GM21367 (cell line): ENCODE data around the gene GPR152.
"Not testable (repeated sequence)": the region's sequence is repeated elsewhere in the genome, so short reads cannot be mapped to it uniquely, and the experiment has no call there.

ENCODE experiments used
- ATAC-seq: cut with Tn5 transposase; IDR thresholded peaks from one replicate; pipeline ENCODE4 v1.9.1; 2021; ENCODE audit not compliant: unreplicated experiment

Gene GPR152

GRCh38 chr11:67429038-67429668 is 23.4 kb downstream of the GPR152 start:
- ATAC-seq = no peak

GRCh38 chr11:67428052-67429001 is 24.2 kb downstream of the GPR152 start, which contains the start of gene RPS6KB2:
TSS of gene RPS6KB2 (plus strand) at chr11:67428494. CDS start at chr11:67428546, 52 bp downstream.
- peak; percentile 74 for ATAC-seq

GRCh38 chr11:67427364-67427859 is 25.1 kb downstream of the GPR152 start:
- not testable (repeated sequence) for ATAC-seq

- no peak for ATAC-seq
These were observed 28.5 kb downstream of the GPR152 start for GRCh38 chr11:67423891-67424613.

- no peak for ATAC-seq
These were observed 29.1 kb downstream of the GPR152 start for GRCh38 chr11:67423466-67423865.

- no peak for ATAC-seq
These were observed 29.6 kb downstream of the GPR152 start for GRCh38 chr11:67422891-67423290.

GRCh38 chr11:67421430-67422031 is 31.0 kb downstream of the GPR152 start:
- ATAC-seq = no peak

GRCh38 chr11:67420646-67421429 is 31.7 kb downstream of the GPR152 start:
- peak; percentile 72 for ATAC-seq

GRCh38 chr11:67420147-67420645 is 32.3 kb downstream of the GPR152 start:
- ATAC-seq = no peak

- ATAC-seq = no peak
These were observed 33.0 kb downstream of the GPR152 start for GRCh38 chr11:67419325-67420049.

GRCh38 chr11:67418476-67419281 is 33.9 kb downstream of the GPR152 start:
- no peak for ATAC-seq

GRCh38 chr11:67417425-67417824 is 35.1 kb downstream of the GPR152 start:
- no peak for ATAC-seq

- no peak for ATAC-seq
These were observed 35.9 kb downstream of the GPR152 start for GRCh38 chr11:67416416-67417335.

- ATAC-seq = no peak
These were observed 36.8 kb downstream of the GPR152 start, which contains the start of gene CARNS1 for GRCh38 chr11:67415501-67416304. TSS of gene CARNS1 (plus strand) at chr11:67415678. CDS start at chr11:67416200, 522 bp downstream.

- no peak for ATAC-seq
These were observed 39.2 kb downstream of the GPR152 start for GRCh38 chr11:67413266-67413849.
